Spleen (tissue), 11 donors: Measurements from ENCODE around the gene SKA3. TPM values are rescaled to one million over a fixed set of nuclear protein-coding genes. Genes with fewer than 3 reads are reported as not detected.

ENCODE experiments used
- DNase-seq: peaks from one replicate; pipeline ENCODE4 v3.0.0-alpha.2; 2020
- H3K27ac ChIP-seq, 8 donors: fragments of 200-600 bp; sonication (generic) in 7 of 8; 1 replicate in 4 of 8; 2 replicates in 4 of 8; pipeline versions ENCODE4 v1.5.0 to v1.8.0; 2016 to 2021; ENCODE audit warnings: inconsistent platforms in 4 of 8, mild to moderate bottlenecking in 4 of 8, moderate library complexity in 1 of 8
- H3K27me3 ChIP-seq, 7 donors: fragments of 200-600 bp; sonication (generic) in 6 of 7; replicated peaks in 1 of 7; 1 replicate in 4 of 7; 2 replicates in 3 of 7; pipeline versions ENCODE4 v1.5.0 to v1.8.0; 2016 to 2021; ENCODE audit warnings: inconsistent platforms in 3 of 7, mild to moderate bottlenecking in 1 of 7
- H3K36me3 ChIP-seq, 6 donors: fragments of 200-600 bp; sonication (generic) in 5 of 6; 1 replicate in 4 of 6; 2 replicates in 2 of 6; pipeline versions ENCODE4 v1.5.0 to v1.8.0; 2016 to 2021; ENCODE audit warnings: inconsistent platforms in 2 of 6
- H3K4me1 ChIP-seq, 6 donors: fragments of 200-600 bp; sonication (generic) in 5 of 6; 1 replicate in 3 of 6; 2 replicates in 3 of 6; pipeline versions ENCODE4 v1.5.0 to v1.8.0; 2016 to 2021; ENCODE audit warnings: inconsistent platforms in 3 of 6
- H3K4me3 ChIP-seq, 8 donors: fragments of 200-600 bp; sonication (generic) in 7 of 8; 1 replicate in 4 of 8; 2 replicates in 4 of 8; pipeline versions ENCODE4 v1.5.0 to v1.8.0; 2016 to 2021; ENCODE audit warnings: inconsistent platforms in 4 of 8, mild to moderate bottlenecking in 4 of 8, moderate library complexity in 2 of 8
- H3K9me3 ChIP-seq, 8 donors: fragments of 200-600 bp; sonication (generic) in 7 of 8; 1 replicate in 4 of 8; 2 replicates in 4 of 8; pipeline versions ENCODE4 v1.5.0 to v1.8.0; 2016 to 2021; ENCODE audit warnings: inconsistent platforms in 4 of 8
- CTCF ChIP-seq, 11 experiments: fragments of 200-600 bp in 7 of 11; fragments of 450-650 bp in 4 of 11; sonication (generic) in 4 of 11; IDR thresholded peaks in 8 of 11; conservative IDR thresholded peaks in 3 of 11; 1 replicate in 7 of 11; 2 replicates in 4 of 11; pipeline versions ENCODE4 v1.4.0 to v1.8.0; 2016 to 2021; ENCODE audit warnings: antibody characterized with exemption in 11 of 11, inconsistent platforms in 4 of 11, mild to moderate bottlenecking in 1 of 11
- POLR2A ChIP-seq, 3 donors: fragments of 450-650 bp; IDR thresholded peaks; one replicate each; pipeline ENCODE4 v1.5.1; 2017; ENCODE audit warnings: antibody characterized with exemption in 3 of 3, mild to moderate bottlenecking in 1 of 3
- POLR2AphosphoS5 ChIP-seq, 3 donors: sonication (generic); formaldehyde crosslinking; IDR thresholded peaks; one replicate each; pipeline ENCODE4 v1.5.1; 2017; ENCODE audit warnings: antibody characterized with exemption in 3 of 3
- WGBS, 5 donors: extraction: QIAGEN DNeasy Blood & Tissue Kit in 3 of 5; methylation state at CpG; one replicate each; pipeline versions ENCODE4 v1.1.5 to v1.1.7; 2013 to 2018; 5-methylcytosine and 5-hydroxymethylcytosine counted together
- intact Hi-C: fragments of 100-400 bp; cut with DNase I; formaldehyde crosslinking; loops from one replicate; pipeline ENCODE4 v1.15.0; 2023; ENCODE audit warnings: low total_unique reads
- polyA plus RNA-seq, 3 donors: library from polyadenylated mRNA; stranded (reverse); fragments of 200-250 nt; gene quantifications; one replicate each; pipeline ENCODE4 v1.2.1, GENCODE V29; 2013
- total RNA-seq, 7 donors: library from RNA; depleted of rRNA in 3 of 7; stranded (reverse); fragments of >200 nt in 3 of 7; fragmentation: NEBNext Ultra II Directional in 4 of 7; extraction: Animal tissue kit (Norgen Biotek cat#: 25700) in 4 of 7; gene quantifications; one replicate each; pipeline versions ENCODE4 v1.1.0 to v1.2.1, GENCODE V29; 2016 to 2021
- donor health status: healthy with polysubstance abuse.
- donor health status: DM: no; HTN: no; CAD: no; lungs with moderate emphysema.
- donor health status: DM: no; HTN: no; CAD: no.
- donor health status: Bipolar disorder and iron deficiency.
- donor health status: healthy.
- donor health status: DM: no; HTN: no; CAD: no.
- donor health status: DM: yes; HTN: yes; CAD: no.

SKA3 gene
- total and polyA plus RNA-seq, 10 donors: 0.65 to 5.0 (median 2.4) TPM

GRCh38 chr13:21148557-21149258 lies 27.6 kb downstream of the SKA3 start:
- H3K9me3 ChIP-seq: no peaks in the 10 kb centered on the region
- no peak for TF ChIP-seq POLR2A (IDR thresholded peaks at IDR 0.05)
- TF ChIP-seq POLR2AphosphoS5 (IDR thresholded peaks at IDR 0.05): no peak
- no peak for TF ChIP-seq CTCF (IDR thresholded peaks at IDR 0.05 in 8 of 11, conservative IDR thresholded peaks at IDR 0.05 in 3 of 11)
- no peak for DNase-seq
- intact Hi-C loops: no loop called here
- WGBS, 5 donors: 79 to 93% (median 88%) methylated on average over 5 of the region's 5 CpGs
- no peak overlapping the region for H3K4me3 ChIP-seq
- H3K27ac ChIP-seq: no peak overlapping the region
- no peaks in the 10 kb centered on the region for H3K27me3 ChIP-seq
- H3K4me1 ChIP-seq: peaks cover under 1 to 35% (median 14%) of the 10 kb centered on the region in 6 donors
- H3K36me3 ChIP-seq: peaks cover 3 to 61% (median 36%) of the 10 kb centered on the region in 6 donors

GRCh38 chr13:21147827-21148226 lies 28.5 kb downstream of the SKA3 start:
- H3K36me3 ChIP-seq: peaks cover 3 to 66% (median 41%) of the 10 kb centered on the region in 6 donors
- intact Hi-C loops: no loop called here
- no peak overlapping the region for H3K4me3 ChIP-seq
- TF ChIP-seq CTCF (IDR thresholded peaks at IDR 0.05 in 8 of 11, conservative IDR thresholded peaks at IDR 0.05 in 3 of 11): no peak
- no peak for TF ChIP-seq POLR2A (IDR thresholded peaks at IDR 0.05)
- peak in 1 of 3 donors; percentile 42 for TF ChIP-seq POLR2AphosphoS5 (IDR thresholded peaks at IDR 0.05)
- WGBS, 5 donors: 69 to 95% (median 87%) methylated on average over 3 to 4 of the region's 4 CpGs
- no peak overlapping the region for H3K27ac ChIP-seq
- no peaks in the 10 kb centered on the region for H3K27me3 ChIP-seq
- DNase-seq: no peak
- peaks cover 7 to 43% (median 22%) of the 10 kb centered on the region in 6 donors for H3K4me1 ChIP-seq
- H3K9me3 ChIP-seq: no peaks in the 10 kb centered on the region

- Histone ChIP-seq H3K27ac (no peak overlapping the region), H3K36me3 (peaks cover 2 to 59% (median 35%) of the 10 kb centered on the region in 6 donors), H3K27me3 (no peaks in the 10 kb centered on the region), H3K4me3 (peak overlapping the region in 1 of 8 donors; percentile 93), H3K9me3 (no peaks in the 10 kb centered on the region), H3K4me1 (peaks cover 27 to 65% (median 48%) of the 10 kb centered on the region in 6 donors)
- 91 to 98% (median 96%) methylated on average over 3 of the region's 3 CpGs for WGBS, 5 donors
- TF ChIP-seq POLR2AphosphoS5 (IDR thresholded peaks at IDR 0.05) (no peak), CTCF (IDR thresholded peaks at IDR 0.05 in 8 of 11, conservative IDR thresholded peaks at IDR 0.05 in 3 of 11) (no peak), POLR2A (IDR thresholded peaks at IDR 0.05) (no peak)
- intact Hi-C loops: no loop called here
- no peak for DNase-seq
These were observed 33.6 kb downstream of the SKA3 start for GRCh38 chr13:21142766-21143165.

- no peak for TF ChIP-seq POLR2A (IDR thresholded peaks at IDR 0.05)
- no peak for TF ChIP-seq CTCF (IDR thresholded peaks at IDR 0.05 in 8 of 11, conservative IDR thresholded peaks at IDR 0.05 in 3 of 11)
- TF ChIP-seq POLR2AphosphoS5 (IDR thresholded peaks at IDR 0.05): no peak
- Histone ChIP-seq H3K9me3 (no peaks in the 10 kb centered on the region), H3K36me3 (peaks cover 0 to 25% (median 14%) of the 10 kb centered on the region in 6 donors), H3K27ac (peak overlapping the region in 6 of 8 donors; percentile 89 to 94 (median 92)), H3K27me3 (peaks cover 0 to 6% (median 0%) of the 10 kb centered on the region in 7 donors), H3K4me1 (peaks cover 27 to 45% (median 41%) of the 10 kb centered on the region in 6 donors), H3K4me3 (peak overlapping the region; percentile 56 to 93 (median 82))
- DNase-seq: no peak
- 85 to 93% (median 87%) methylated on average over 12 of the region's 12 CpGs for WGBS, 5 donors
- intact Hi-C loops: no loop called here
These were observed 37.0 kb downstream of the SKA3 start for GRCh38 chr13:21139374-21139773.
